Measurements from ENCODE around the gene NUDCD3. TPM values are rescaled to one million over a fixed set of nuclear protein-coding genes. Genes with fewer than 3 reads are reported as not detected.

NUDCD3 gene
- total and polyA plus RNA-seq, 2 of the 8 experiments (the other 6 are each of a cell fraction or from before 2014, with no cell fraction given), result 35.2 to 93.7 TPM

DNA sequence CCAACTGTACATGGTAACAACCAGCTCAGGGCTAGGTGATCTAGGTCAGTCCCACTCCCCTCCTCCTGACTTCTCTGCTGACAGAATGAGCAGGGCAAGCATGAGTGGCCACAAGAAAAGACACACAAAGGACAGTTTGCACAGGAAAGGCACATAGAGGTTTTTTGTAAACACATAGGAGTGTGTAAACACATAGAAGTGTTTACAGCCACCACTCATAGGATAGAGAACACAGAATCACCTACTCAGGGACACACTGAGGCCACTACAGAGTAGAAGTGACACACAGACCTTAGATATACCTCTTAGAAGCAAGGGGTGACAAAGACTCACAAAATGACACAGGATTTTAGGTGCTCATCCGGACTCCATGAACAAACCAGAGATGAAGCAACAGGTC lies 19.0 kb downstream of the NUDCD3 start:
- no peak overlapping the region for H3K23ac ChIP-seq (ENCODE audit: insufficient read length)
- no peak overlapping the region for H3K4ac ChIP-seq (replicated peaks; ENCODE audit: insufficient read length, low read depth, low read length)
- no peak overlapping the region for H3K9ac ChIP-seq (replicated peaks in 1 of 4; ENCODE audit: extremely low read depth in 1 of 4, low read depth in 3 of 4, low read length in 3 of 4)
- H4K91ac ChIP-seq (replicated peaks; ENCODE audit: insufficient read length, low read length), result no peak overlapping the region
- no peak overlapping the region for H2AK5ac ChIP-seq (ENCODE audit: low read depth, low read length)
- H2BK20ac ChIP-seq (ENCODE audit: low read length), result no peak overlapping the region
- no peak overlapping the region for H3K4me3 ChIP-seq (ENCODE audit: extremely low read depth in 1 of 4, insufficient read depth in 2 of 4, low read depth in 3 of 4, low read length in 4 of 4)
- WGBS, 2 experiments (ENCODE audit: extremely low coverage in 1 of 2, insufficient coverage in 1 of 2, insufficient read length in 1 of 2, insufficient replicate concordance in 2 of 2, low coverage in 1 of 2, low lambda C conversion rate in 2 of 2, missing lambda C conversion rate in 1 of 2), result 69% methylated on average over 1 of the region's 1 CpG; no CpG with 5 or more reads in 1 of the 2 experiments
- no peak overlapping the region for H4K8ac ChIP-seq (ENCODE audit: extremely low read depth, insufficient read depth, low read length)
- ChIA-PET POLR2A (ENCODE audit: partially characterized antibody) (no interaction called here), CTCF (ENCODE audit: partially characterized antibody) (interaction anchor here (0.6 to 1.4 kb wide), 3 partner anchors 9 to 63 kb away, joined by 3 to 5 read pairs (median 3); no protein-coding TSS in a partner anchor)
- H4K20me1 ChIP-seq (replicated peaks in 1 of 2; ENCODE audit: control insufficient read depth in 1 of 2, insufficient read depth in 2 of 2, low read length in 2 of 2), result peaks cover 5 to 12% of the 10 kb centered on the region in 2 experiments
- DNase-seq (ENCODE audit: low read depth in 1 of 2, low spot score in 2 of 2), result no peak
- H3K79me1 ChIP-seq (ENCODE audit: low read depth, low read length), result peaks cover 9% of the 10 kb centered on the region; the same call in 1 of the 2 replicates
- no peak overlapping the region for H2AFZ ChIP-seq (ENCODE audit: low read length)
- H3K4me1 ChIP-seq (replicated peaks in 1 of 4; ENCODE audit: control insufficient read depth in 3 of 4, insufficient read depth in 4 of 4, low read length in 3 of 4), result no peaks in the 10 kb centered on the region
- no peak overlapping the region for H2BK15ac ChIP-seq (ENCODE audit: low read length)
- no peaks in the 10 kb centered on the region for H3K23me2 ChIP-seq (ENCODE audit: low read depth, low read length)
- H2BK5ac ChIP-seq (ENCODE audit: low read depth, low read length), result no peak overlapping the region
- no peak for FAIRE-seq
- TF ChIP-seq BCL11A (IDR thresholded peaks at IDR 0.05; ENCODE audit: low read depth in 2 of 2, low read length in 2 of 2) (no peak), EZH2 (IDR thresholded peaks at IDR 0.05; ENCODE audit: low read depth, low read length, severe bottlenecking) (no peak), CREB1 (IDR thresholded peaks at IDR 0.05) (no peak), SRF (IDR thresholded peaks at IDR 0.05; ENCODE audit: low read depth, low read length) (no peak), JUN (IDR thresholded peaks at IDR 0.05; ENCODE audit: low read depth, low read length) (no peak), BACH1 (IDR thresholded peaks at IDR 0.05; ENCODE audit: low read length) (no peak), CBX8 (IDR thresholded peaks at IDR 0.05; ENCODE audit: borderline replicate concordance, low read depth, low read length) (no peak), TAF1 (IDR thresholded peaks at IDR 0.05; ENCODE audit: low read depth, low read length) (no peak)
- peaks cover 0 to 62% of the 10 kb centered on the region in 2 experiments; a peak in 2 of 4 replicates for H3K79me2 ChIP-seq (ENCODE audit: control insufficient read depth in 1 of 2, insufficient read depth in 2 of 2, low read length in 2 of 2)
- no peaks in the 10 kb centered on the region for H3K27me3 ChIP-seq (replicated peaks in 1 of 4; ENCODE audit: control insufficient read depth in 3 of 4, extremely low read depth in 1 of 4, insufficient read depth in 3 of 4, low read length in 3 of 4)
- no peak overlapping the region for H2BK120ac ChIP-seq (replicated peaks; ENCODE audit: low read depth, low read length)
- H2BK12ac ChIP-seq (ENCODE audit: low read depth, low read length), result no peak overlapping the region
- no peak overlapping the region for H4K5ac ChIP-seq (ENCODE audit: insufficient read length, low read depth, low read length)
- H3K56ac ChIP-seq (replicated peaks; ENCODE audit: insufficient read length, low read depth, low read length), result no peak overlapping the region
- no peak overlapping the region for H3K27ac ChIP-seq (ENCODE audit: low read depth, low read length)
- H3K36me3 ChIP-seq (ENCODE audit: control insufficient read depth in 2 of 4, insufficient read depth in 4 of 4, low read length in 3 of 4), result peaks cover 0 to 29% (median 15%) of the 10 kb centered on the region in 4 experiments; a peak in 7 of 8 replicates
- no peak overlapping the region for H3K18ac ChIP-seq (ENCODE audit: extremely low read depth, low read length)
- no peaks in the 10 kb centered on the region for H3K9me3 ChIP-seq (ENCODE audit: insufficient read depth in 2 of 2, low read depth in 1 of 2, low read length in 1 of 2)
- no peak overlapping the region for H3K4me2 ChIP-seq (ENCODE audit: insufficient read depth in 1 of 2, low read depth in 2 of 2, low read length in 2 of 2)
- no peak overlapping the region for H3K14ac ChIP-seq (ENCODE audit: insufficient read length)

All from H1 (cell line).